Smooth muscle cell (in vitro differentiated cells): ENCODE results near the gene RIPK3. TPM values are rescaled to one million over a fixed set of nuclear protein-coding genes. Genes with fewer than 3 reads are reported as not detected.
"Not testable (repeated sequence)": the region's sequence is repeated elsewhere in the genome, so short reads cannot be mapped to it uniquely, and the experiment has no call there.

Experiments used
- DNase-seq: peaks from one replicate; lab custom pipeline; 2025; ENCODE audit not compliant: unreplicated experiment; lab: John Stamatoyannopoulos, UW
- H2AFZ ChIP-seq: fragments of 200-600 bp; sonication (generic); 2 replicates; pipeline ENCODE4 v1.6.0; 2016; ENCODE audit warnings: antibody characterized with exemption, low read depth, mild to moderate bottlenecking
- H3F3A ChIP-seq: fragments of 200-600 bp; sonication (generic); 2 replicates; pipeline ENCODE4 v1.6.0; 2017; ENCODE audit warnings: antibody characterized with exemption, low read depth
- H3K27ac ChIP-seq: fragments of 200-600 bp; sonication (generic); 2 replicates; pipeline ENCODE4 v1.5.1; 2016; ENCODE audit warnings: low read depth, mild to moderate bottlenecking
- H3K27me3 ChIP-seq: fragments of 200-600 bp; sonication (generic); 2 replicates; pipeline ENCODE4 v1.6.1; 2016; ENCODE audit warnings: low read depth, mild to moderate bottlenecking
- H3K36me3 ChIP-seq: fragments of 200-600 bp; sonication (generic); 2 replicates; pipeline ENCODE4 v1.5.1; 2016; ENCODE audit warnings: low read depth
- H3K4me1 ChIP-seq: fragments of 200-600 bp; sonication (generic); 2 replicates; pipeline ENCODE4 v1.5.1; 2016; ENCODE audit warnings: low read depth
- H3K4me2 ChIP-seq: fragments of 200-600 bp; sonication (generic); 2 replicates; pipeline ENCODE4 v1.6.0; 2016; ENCODE audit warnings: mild to moderate bottlenecking
- H3K4me3 ChIP-seq: fragments of 200-600 bp; sonication (generic); 2 replicates; pipeline ENCODE4 v1.5.1; 2016; ENCODE audit warnings: mild to moderate bottlenecking
- H3K79me2 ChIP-seq: fragments of 200-600 bp; sonication (generic); 2 replicates; pipeline ENCODE4 v1.6.0; 2016; ENCODE audit warnings: low read depth, mild to moderate bottlenecking
- H3K9ac ChIP-seq: fragments of 200-600 bp; sonication (generic); 2 replicates; pipeline ENCODE4 v1.6.0; 2016; ENCODE audit warnings: low read depth
- H3K9me3 ChIP-seq: fragments of 200-600 bp; sonication (generic); replicated peaks from 2 replicates; pipeline ENCODE4 v1.5.1; 2016; ENCODE audit warnings: low read depth
- H4K20me1 ChIP-seq: fragments of 200-600 bp; sonication (generic); 2 replicates; pipeline ENCODE4 v1.6.0; 2016; ENCODE audit warnings: low read depth
- CTCF ChIP-seq: fragments of 200-600 bp; sonication (generic); IDR thresholded peaks from 2 replicates; pipeline ENCODE4 v1.5.1; 2017; ENCODE audit warnings: borderline replicate concordance, mild to moderate bottlenecking, antibody characterized with exemption; ENCODE audit not compliant: insufficient read depth, poor library complexity, severe bottlenecking
- WGBS: methylation state at CpG from one replicate; pipeline ENCODE4 v1.1.7; 2016; ENCODE audit warnings: low lambda C conversion rate; 5-methylcytosine and 5-hydroxymethylcytosine counted together
- polyA plus RNA-seq: library from polyadenylated mRNA; unstranded; fragments of >200 nt; fragmentation: Nextera tagmentation; extraction: Ambion mirVana; gene quantifications from 2 replicates; pipeline ENCODE4 v1.2.1, GENCODE V29; 2016
- total RNA-seq: library from RNA; depleted of rRNA; stranded (reverse); fragments of >200 nt; gene quantifications from 2 replicates; pipeline ENCODE4 v1.2.3, GENCODE V29; 2014

The RIPK3 gene
- total and polyA plus RNA-seq, 2 experiments from 2014 or later: 1.3 TPM; not detected in 1

- Histone ChIP-seq H4K20me1 (peaks cover 45% of the 10 kb centered on the region), H3K9me3 (no peaks in the 10 kb centered on the region), H3K9ac (no peak overlapping the region), H3K4me2 (no peak overlapping the region), H3K27ac (no peak overlapping the region), H3K4me3 (no peak overlapping the region), H3K4me1 (peaks cover 10% of the 10 kb centered on the region), H3K36me3 (no peaks in the 10 kb centered on the region), H3K27me3 (no peaks in the 10 kb centered on the region), H2AFZ (no peak overlapping the region), H3K79me2 (peaks cover 4% of the 10 kb centered on the region), H3F3A (no peaks in the 10 kb centered on the region)
- no peak for DNase-seq
- no peak for TF ChIP-seq CTCF
- WGBS: 86% methylated on average over 12 of the region's 12 CpGs
Measured at GRCh38 chr14:24372701-24373416, 33.1 kb upstream of the RIPK3 start.

GRCh38 chr14:24371605-24372004 lies 31.8 kb upstream of the RIPK3 start:
- not testable (repeated sequence) for H3K4me2 ChIP-seq, H3K27me3 ChIP-seq, DNase-seq, H3K9ac ChIP-seq, H3K4me3 ChIP-seq, H2AFZ ChIP-seq, H3K9me3 ChIP-seq, H3K79me2 ChIP-seq, H3F3A ChIP-seq, H3K36me3 ChIP-seq
- H3K4me1 ChIP-seq: peaks cover 10% of the 10 kb centered on the region
- WGBS: 95% methylated on average over 3 of the region's 3 CpGs
- H4K20me1 ChIP-seq: peaks cover 45% of the 10 kb centered on the region
- H3K27ac ChIP-seq: peak overlapping the region; percentile 4

- H3K27me3 ChIP-seq: no peaks in the 10 kb centered on the region
- no peak overlapping the region for H3K27ac ChIP-seq
- H3K4me2 ChIP-seq: peak overlapping the region; percentile 31
- no peaks in the 10 kb centered on the region for H3K36me3 ChIP-seq
- peaks cover 4% of the 10 kb centered on the region for H3K79me2 ChIP-seq
- no peak overlapping the region for H3K4me3 ChIP-seq
- DNase-seq: no peak
- no peak for TF ChIP-seq CTCF
- H2AFZ ChIP-seq: no peak overlapping the region
- no peaks in the 10 kb centered on the region for H3K9me3 ChIP-seq
- H3F3A ChIP-seq: peaks cover 3% of the 10 kb centered on the region
- peaks cover 45% of the 10 kb centered on the region for H4K20me1 ChIP-seq
- no peak overlapping the region for H3K9ac ChIP-seq
- 100% methylated on average over 1 of the region's 1 CpG for WGBS
- peaks cover 16% of the 10 kb centered on the region for H3K4me1 ChIP-seq
Measured at GRCh38 chr14:24370748-24371147, 31.0 kb upstream of the RIPK3 start.

GRCh38 chr14:24369907-24370687 lies 30.3 kb upstream of the RIPK3 start:
- H3K27ac ChIP-seq: peak overlapping the region; percentile 97
- H3K9me3 ChIP-seq: no peaks in the 10 kb centered on the region
- no peak for TF ChIP-seq CTCF
- H3F3A ChIP-seq: peaks cover 7% of the 10 kb centered on the region
- H3K79me2 ChIP-seq: peaks cover 4% of the 10 kb centered on the region
- H3K4me2 ChIP-seq: no peak overlapping the region
- H2AFZ ChIP-seq: no peak overlapping the region
- H3K27me3 ChIP-seq: no peaks in the 10 kb centered on the region
- H4K20me1 ChIP-seq: peaks cover 44% of the 10 kb centered on the region
- WGBS: 94% methylated on average over 30 of the region's 32 CpGs
- H3K36me3 ChIP-seq: no peaks in the 10 kb centered on the region
- DNase-seq: no peak
- H3K9ac ChIP-seq: no peak overlapping the region
- H3K4me3 ChIP-seq: no peak overlapping the region
- peaks cover 18% of the 10 kb centered on the region for H3K4me1 ChIP-seq
